Activated naive CD8-positive, alpha-beta T cell treated with anti-CD3 and anti-CD28 coated beads, Interleukin-2, amount 10 ng/mL, durations not matched to agents 7 days and 5 days (primary cell): ENCODE data around the gene NCBP2. TPM values are rescaled to one million over a fixed set of nuclear protein-coding genes. Genes with fewer than 3 reads are reported as not detected.

ENCODE experiments used
- ATAC-seq: fragments of 150-1000 bp; cut with Tn5 transposase; one replicate; pipeline ENCODE4 v1.10.0; 2021; ENCODE audit warnings: low read depth, moderate library complexity
- POLR2A ChIA-PET: fragments of 350-600 bp; sonication (Branson Sonifier 250); formaldehyde crosslinking; loops from one replicate; lab custom pipeline; 2021; ENCODE audit warnings: antibody characterized with exemption; lab: Charles Lee
- DNase-seq: peaks from one replicate; pipeline ENCODE4 v3.0.0; 2021
- H3K27ac Mint-ChIP-seq: one replicate; pipeline ENCODE4 v1.8.0; 2022; ENCODE audit warnings: mild to moderate bottlenecking, mixed read lengths
- H3K27me3 Mint-ChIP-seq: one replicate; pipeline ENCODE4 v1.8.0; 2022; ENCODE audit warnings: mild to moderate bottlenecking, moderate library complexity, mixed read lengths
- H3K36me3 Mint-ChIP-seq: one replicate; pipeline ENCODE4 v1.8.0; 2021; ENCODE audit warnings: mild to moderate bottlenecking, mixed read lengths
- H3K4me1 Mint-ChIP-seq: one replicate; pipeline ENCODE4 v1.8.0; 2021; ENCODE audit warnings: mixed read lengths
- H3K4me3 Mint-ChIP-seq: one replicate; pipeline ENCODE4 v1.8.0; 2022; ENCODE audit warnings: mild to moderate bottlenecking, moderate library complexity, mixed read lengths
- H3K9me3 Mint-ChIP-seq: one replicate; pipeline ENCODE4 v1.8.0; 2021; ENCODE audit warnings: mixed read lengths
- total RNA-seq, 2 experiments: library from RNA; stranded (reverse); gene quantifications; one replicate each; pipeline ENCODE4 v1.2.3, GENCODE V29; 2021

The NCBP2 gene
- total RNA-seq, 2 experiments from 2014 or later: 53.0 to 55.8 TPM

- H3K27ac Mint-ChIP-seq: no peak overlapping the region
- H3K4me1 Mint-ChIP-seq: no peaks in the 10 kb centered on the region
- peaks cover 8% of the 10 kb centered on the region for H3K9me3 Mint-ChIP-seq
- peaks cover 40% of the 10 kb centered on the region for H3K36me3 Mint-ChIP-seq
- DNase-seq (no peak), ATAC-seq (no peak)
- H3K4me3 Mint-ChIP-seq: no peak overlapping the region
- no peaks in the 10 kb centered on the region for H3K27me3 Mint-ChIP-seq
- POLR2A ChIA-PET: no interaction called here
Measured at GRCh38 chr3:196915375-196915774, 27.0 kb downstream of the NCBP2 start.

GRCh38 chr3:196914866-196915265 lies 27.5 kb downstream of the NCBP2 start:
- Mint-ChIP-seq H3K4me1 (peaks cover 1% of the 10 kb centered on the region), H3K4me3 (no peak overlapping the region), H3K27me3 (no peaks in the 10 kb centered on the region), H3K36me3 (peaks cover 42% of the 10 kb centered on the region), H3K9me3 (peaks cover 8% of the 10 kb centered on the region), H3K27ac (no peak overlapping the region)
- DNase-seq (no peak), ATAC-seq (no peak)
- POLR2A ChIA-PET: no interaction called here

DNA sequence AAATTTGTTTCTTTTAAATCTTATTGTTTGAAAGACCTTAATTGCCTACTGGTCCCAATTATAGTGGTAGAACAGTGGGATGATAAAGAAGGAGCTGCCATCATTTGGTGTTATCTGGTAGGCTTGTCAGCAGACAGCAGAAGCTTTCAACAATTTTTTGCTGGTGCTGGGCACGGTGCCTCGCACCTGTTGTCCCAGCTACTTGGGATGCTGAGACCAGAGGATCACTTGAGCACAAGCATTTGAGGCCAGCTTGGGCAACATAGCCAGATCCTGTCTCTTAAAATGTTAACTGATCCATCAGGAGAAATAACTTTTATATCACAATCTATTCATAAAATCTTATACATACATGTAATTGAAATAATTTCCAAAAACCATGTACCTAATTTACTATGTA lies 38.6 kb downstream of the NCBP2 start:
- no peaks in the 10 kb centered on the region for H3K9me3 Mint-ChIP-seq
- no peak overlapping the region for H3K27ac Mint-ChIP-seq
- POLR2A ChIA-PET: no interaction called here
- H3K36me3 Mint-ChIP-seq: peaks cover 29% of the 10 kb centered on the region
- no peak for DNase-seq
- ATAC-seq: no peak
- no peak overlapping the region for H3K4me3 Mint-ChIP-seq
- H3K4me1 Mint-ChIP-seq: no peaks in the 10 kb centered on the region
- H3K27me3 Mint-ChIP-seq: no peaks in the 10 kb centered on the region

GRCh38 chr3:196902296-196902695 lies 40.0 kb downstream of the NCBP2 start:
- DNase-seq (no peak), ATAC-seq (no peak)
- Mint-ChIP-seq H3K36me3 (peaks cover 22% of the 10 kb centered on the region), H3K27me3 (no peaks in the 10 kb centered on the region), H3K4me3 (no peak overlapping the region), H3K4me1 (no peaks in the 10 kb centered on the region), H3K9me3 (no peaks in the 10 kb centered on the region), H3K27ac (no peak overlapping the region)
- POLR2A ChIA-PET: no interaction called here

DNA sequence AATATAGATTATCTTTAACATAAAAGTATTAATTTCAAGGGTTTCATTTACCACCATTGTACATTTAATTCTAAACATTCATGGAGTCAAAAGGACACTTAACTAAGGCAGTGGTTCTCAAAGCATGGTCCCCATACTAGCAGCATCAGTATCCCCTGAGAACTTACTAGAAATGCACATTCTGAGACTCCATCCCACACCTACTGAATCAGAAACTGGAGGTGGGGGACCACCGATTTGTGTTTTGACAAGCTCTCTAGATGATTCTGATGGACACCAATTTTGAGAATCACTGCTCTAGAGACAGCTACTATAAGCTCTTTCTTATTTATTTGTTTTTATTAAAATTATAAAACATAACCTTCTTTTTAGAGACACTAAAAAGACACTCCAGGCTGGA lies 40.6 kb downstream of the NCBP2 start:
- no peak for ATAC-seq
- Mint-ChIP-seq H3K36me3 (peaks cover 20% of the 10 kb centered on the region), H3K27ac (no peak overlapping the region), H3K4me1 (no peaks in the 10 kb centered on the region), H3K27me3 (no peaks in the 10 kb centered on the region), H3K9me3 (no peaks in the 10 kb centered on the region), H3K4me3 (no peak overlapping the region)
- POLR2A ChIA-PET: no interaction called here
- DNase-seq: no peak

GRCh38 chr3:196896229-196896628 lies 46.1 kb downstream of the NCBP2 start:
- H3K4me1 Mint-ChIP-seq: peaks cover 5% of the 10 kb centered on the region
- peaks cover 10% of the 10 kb centered on the region for H3K36me3 Mint-ChIP-seq
- POLR2A ChIA-PET: no interaction called here
- no peak overlapping the region for H3K27ac Mint-ChIP-seq
- no peak for ATAC-seq
- H3K27me3 Mint-ChIP-seq: no peaks in the 10 kb centered on the region
- DNase-seq: no peak
- H3K4me3 Mint-ChIP-seq: no peak overlapping the region
- H3K9me3 Mint-ChIP-seq: no peaks in the 10 kb centered on the region

DNA sequence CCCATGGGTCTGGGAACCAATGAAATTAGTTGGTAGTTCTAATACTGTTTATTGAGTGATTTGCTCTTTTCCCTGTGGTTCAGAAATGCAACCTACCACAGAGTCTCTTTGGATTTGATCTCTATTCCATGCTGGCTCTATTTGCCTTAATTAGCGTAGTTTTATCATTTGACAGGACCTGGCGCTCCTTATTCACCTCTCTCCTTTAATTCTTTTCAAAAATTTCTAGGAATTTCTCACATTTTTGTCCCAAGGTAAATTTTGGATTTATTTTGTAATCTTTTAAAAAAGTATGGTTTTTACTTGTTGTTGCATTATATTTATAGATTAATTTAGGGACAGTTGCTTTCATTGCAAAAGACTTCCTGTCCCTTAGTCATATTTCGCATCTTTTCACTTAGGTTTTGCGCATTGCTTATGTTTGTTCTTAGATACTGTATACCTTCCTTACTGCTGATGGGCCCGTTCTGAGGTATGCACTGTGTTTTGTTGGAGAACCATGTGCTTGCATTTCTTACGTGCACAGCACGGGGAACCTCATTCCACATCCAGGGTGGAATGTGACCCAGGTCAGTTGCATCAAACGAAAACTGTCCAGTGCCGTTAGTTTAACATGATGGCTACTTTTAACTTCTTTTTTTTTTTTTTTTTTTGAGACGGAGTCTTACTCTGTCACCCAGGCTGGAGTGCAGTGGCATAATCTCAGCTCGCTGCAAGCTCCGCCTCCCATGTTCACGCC lies 47.6 kb downstream of the NCBP2 start:
- Mint-ChIP-seq H3K9me3 (no peaks in the 10 kb centered on the region), H3K27ac (no peak overlapping the region), H3K4me3 (no peak overlapping the region), H3K27me3 (no peaks in the 10 kb centered on the region), H3K36me3 (peaks cover 6% of the 10 kb centered on the region), H3K4me1 (peaks cover 6% of the 10 kb centered on the region)
- ATAC-seq (no peak), DNase-seq (no peak)
- POLR2A ChIA-PET: no interaction called here

- Mint-ChIP-seq H3K4me3 (no peak overlapping the region), H3K27me3 (no peaks in the 10 kb centered on the region), H3K9me3 (no peaks in the 10 kb centered on the region), H3K4me1 (peaks cover 20% of the 10 kb centered on the region), H3K27ac (no peak overlapping the region), H3K36me3 (peaks cover 13% of the 10 kb centered on the region)
- POLR2A ChIA-PET: interaction anchor here (1.1 kb wide), 1 partner anchor 22 kb away, joined by 3 read pairs; no protein-coding TSS in a partner anchor
- no peak for ATAC-seq
- DNase-seq: no peak
Measured at GRCh38 chr3:196889844-196890708, 52.3 kb downstream of the NCBP2 start.

GRCh38 chr3:196886144-196886543 lies 56.2 kb downstream of the NCBP2 start:
- Mint-ChIP-seq H3K4me3 (no peak overlapping the region), H3K9me3 (no peaks in the 10 kb centered on the region), H3K36me3 (peaks cover 14% of the 10 kb centered on the region), H3K4me1 (peaks cover 30% of the 10 kb centered on the region), H3K27me3 (no peaks in the 10 kb centered on the region), H3K27ac (no peak overlapping the region)
- no peak for ATAC-seq
- POLR2A ChIA-PET: no interaction called here
- no peak for DNase-seq

Other genes with a start within 250 kb of the NCBP2 start
- 1 to 10 TPM; 4.8 to 5.7 TPM for gene CEP19, start 230.3 kb downstream of the NCBP2 start, total RNA-seq
- gene PIGX, start 230.2 kb downstream of the NCBP2 start, total RNA-seq: 10 to 100 TPM; 32.6 to 33.5 TPM
- 10 to 100 TPM; 77.2 to 81.3 TPM for gene PAK2, start 202.7 kb downstream of the NCBP2 start, total RNA-seq
- gene SENP5, start 74.6 kb downstream of the NCBP2 start, total RNA-seq: 10 to 100 TPM; 37.5 to 37.9 TPM
- 1 to 10 TPM; 1.4 TPM for gene PIGZ, start 26.3 kb upstream of the NCBP2 start, total RNA-seq
- 1 to 10 TPM; 5.4 to 5.6 TPM for gene MELTF, start 87.3 kb upstream of the NCBP2 start, total RNA-seq